ENCODE results near the gene JOSD2. TPM values are rescaled to one million over a fixed set of nuclear protein-coding genes. Genes with fewer than 3 reads are reported as not detected.
"Not testable (repeated sequence)": the region's sequence is repeated elsewhere in the genome, so short reads cannot be mapped to it uniquely, and the experiment has no call there.

The JOSD2 gene
- total and polyA plus RNA-seq, 2 donors (not counting 3 experiments of a cell fraction or from before 2014, with no cell fraction given) = 37.4 to 62.8 TPM

DNA sequence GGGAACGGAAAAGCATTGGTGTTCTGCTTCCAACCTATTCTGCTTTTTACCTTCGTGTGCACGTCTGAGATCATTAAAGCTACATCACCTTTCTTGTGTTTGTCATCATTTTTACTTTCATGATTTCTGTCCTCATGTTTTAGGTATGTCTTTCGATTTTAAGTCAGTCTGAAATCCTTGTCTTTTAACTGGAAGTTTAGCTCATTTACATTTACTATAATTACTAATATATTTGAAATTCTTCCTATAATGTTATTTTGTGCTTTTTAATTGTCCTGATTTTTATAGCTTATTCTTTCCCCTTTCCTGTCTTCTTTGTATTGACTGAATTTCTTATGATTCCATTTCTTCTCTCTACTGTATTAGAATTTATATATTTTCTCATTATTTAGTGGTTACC is 22.0 kb upstream of the JOSD2 start:
- TF ChIP-seq FOS (IDR thresholded peaks at IDR 0.05; ENCODE audit: borderline replicate concordance, insufficient read depth, low read length) = no peak
- TF ChIP-seq GATA2 (IDR thresholded peaks at IDR 0.05; ENCODE audit: insufficient read depth, insufficient read length, low read depth, low read length) = no peak
- no peaks in the 10 kb centered on the region for H3K9me3 ChIP-seq (replicated peaks; ENCODE audit: control insufficient read depth, insufficient read depth, low read length)
- no peak overlapping the region for H3K4me2 ChIP-seq (ENCODE audit: insufficient read depth, low read length)
- H3K27me3 ChIP-seq (ENCODE audit: control insufficient read depth in 2 of 2, insufficient read depth in 2 of 2, low read length in 2 of 2) = peaks cover 0 to 2% of the 10 kb centered on the region in 2 experiments
- FAIRE-seq (no peak), DNase-seq (ENCODE audit: low read depth, low spot score) (no peak)
- H3K79me2 ChIP-seq (ENCODE audit: control insufficient read depth, insufficient read depth, low read length) = no peaks in the 10 kb centered on the region
- H3K4me3 ChIP-seq (replicated peaks in 1 of 3; ENCODE audit: insufficient read depth in 1 of 3, low read depth in 1 of 3, low read length in 3 of 3) = no peak overlapping the region
- H4K20me1 ChIP-seq (replicated peaks; ENCODE audit: control insufficient read depth, extremely low read depth, insufficient read depth, low read length) = no peaks in the 10 kb centered on the region
- no peak overlapping the region for H2AFZ ChIP-seq (ENCODE audit: low read depth, low read length)
- H3K27ac ChIP-seq (ENCODE audit: insufficient read depth, low read depth, low read length) = no peak overlapping the region
- ChIA-PET POLR2A (no interaction called here), CTCF (interaction anchor here (1.0 to 1.8 kb wide), 2 partner anchors 23 to 389 kb away, joined by 3 to 5 read pairs; no protein-coding TSS in a partner anchor)
- H3K9ac ChIP-seq (replicated peaks; ENCODE audit: extremely low read depth, insufficient read depth, low read length) = no peak overlapping the region
- intact Hi-C loops (cut with micrococcal nuclease) (no loop called here), dilution Hi-C loops (cut with MboI; ENCODE audit: extremely low pct_ligation_motif_present, low sequenced_read_pairs) (no loop called here)
- no TSS peak for BruUV-seq (replicated peaks)
- H3K36me3 ChIP-seq (ENCODE audit: control insufficient read depth in 2 of 2, extremely low read depth in 1 of 2, insufficient read depth in 2 of 2, low read length in 2 of 2) = no peaks in the 10 kb centered on the region
- no peaks in the 10 kb centered on the region for H3K9me1 ChIP-seq (replicated peaks; ENCODE audit: control insufficient read depth, extremely low read depth, insufficient read depth, low read length)
- no peaks in the 10 kb centered on the region for H3K4me1 ChIP-seq (ENCODE audit: control insufficient read depth, extremely low read depth, insufficient read depth, low read length)

GRCh38 chr19:50531171-50531612 is 20.2 kb upstream of the JOSD2 start:
- TF ChIP-seq POLR2AphosphoS5 (IDR thresholded peaks at IDR 0.05; ENCODE audit: insufficient read depth, low read depth, low read length) = no peak
- TF ChIP-seq CTCF (IDR thresholded peaks at IDR 0.05; ENCODE audit: extremely low read depth in 1 of 2, insufficient read depth in 1 of 2, low read depth in 1 of 2, low read length in 2 of 2) = no peak
- TF ChIP-seq JUN (IDR thresholded peaks at IDR 0.05; ENCODE audit: borderline replicate concordance, insufficient read depth, insufficient read length, low read depth) = no peak
- TF ChIP-seq GATA2 (IDR thresholded peaks at IDR 0.05; ENCODE audit: insufficient read depth, insufficient read length, low read depth, low read length) = no peak
- no peak for TF ChIP-seq EZH2 (IDR thresholded peaks at IDR 0.05; ENCODE audit: borderline replicate concordance, low read depth, low read length, severe bottlenecking)
- TF ChIP-seq POLR2A (IDR thresholded peaks at IDR 0.05; ENCODE audit: low read depth, low read length) = no peak
- no peak for TF ChIP-seq FOS (IDR thresholded peaks at IDR 0.05; ENCODE audit: borderline replicate concordance, insufficient read depth, low read length)
- no peak for TF ChIP-seq MYC (IDR thresholded peaks at IDR 0.05; ENCODE audit: low read depth, low read length)
- H3K9me1 ChIP-seq (replicated peaks; ENCODE audit: control insufficient read depth, extremely low read depth, insufficient read depth, low read length) = no peaks in the 10 kb centered on the region
- H3K4me3 ChIP-seq (replicated peaks in 1 of 3; ENCODE audit: insufficient read depth in 1 of 3, low read depth in 1 of 3, low read length in 3 of 3) = no peak overlapping the region
- dilution Hi-C loops (cut with MboI; ENCODE audit: extremely low pct_ligation_motif_present, low sequenced_read_pairs) (no loop called here), intact Hi-C loops (cut with micrococcal nuclease) (no loop called here)
- DNase-seq (ENCODE audit: low read depth, low spot score) = no peak
- H3K27ac ChIP-seq (ENCODE audit: insufficient read depth, low read depth, low read length) = no peak overlapping the region
- H3K9me3 ChIP-seq (replicated peaks; ENCODE audit: control insufficient read depth, insufficient read depth, low read length) = no peaks in the 10 kb centered on the region
- no peak overlapping the region for H3K9ac ChIP-seq (replicated peaks; ENCODE audit: extremely low read depth, insufficient read depth, low read length)
- no peak overlapping the region for H2AFZ ChIP-seq (ENCODE audit: low read depth, low read length)
- ChIA-PET CTCF (no interaction called here), POLR2A (no interaction called here)
- no peaks in the 10 kb centered on the region for H3K36me3 ChIP-seq (ENCODE audit: control insufficient read depth in 2 of 2, extremely low read depth in 1 of 2, insufficient read depth in 2 of 2, low read length in 2 of 2)
- H3K4me1 ChIP-seq (ENCODE audit: control insufficient read depth, extremely low read depth, insufficient read depth, low read length) = no peaks in the 10 kb centered on the region
- H3K27me3 ChIP-seq (ENCODE audit: control insufficient read depth in 2 of 2, insufficient read depth in 2 of 2, low read length in 2 of 2) = peaks cover 0 to 2% of the 10 kb centered on the region in 2 experiments
- FAIRE-seq = no peak
- no peaks in the 10 kb centered on the region for H3K79me2 ChIP-seq (ENCODE audit: control insufficient read depth, insufficient read depth, low read length)
- no peaks in the 10 kb centered on the region for H4K20me1 ChIP-seq (replicated peaks; ENCODE audit: control insufficient read depth, extremely low read depth, insufficient read depth, low read length)
- H3K4me2 ChIP-seq (ENCODE audit: insufficient read depth, low read length) = no peak overlapping the region
- no TSS peak for BruUV-seq (replicated peaks)

GRCh38 chr19:50528052-50528451 is 17.1 kb upstream of the JOSD2 start:
- intact Hi-C loops (cut with micrococcal nuclease); H3K79me2 ChIP-seq (ENCODE audit: control insufficient read depth, insufficient read depth, low read length); dilution Hi-C loops (cut with MboI; ENCODE audit: extremely low pct_ligation_motif_present, low sequenced_read_pairs); H3K27me3 ChIP-seq (ENCODE audit: control insufficient read depth in 2 of 2, insufficient read depth in 2 of 2, low read length in 2 of 2); DNase-seq (ENCODE audit: low read depth, low spot score); H3K9me3 ChIP-seq (replicated peaks; ENCODE audit: control insufficient read depth, insufficient read depth, low read length); BruUV-seq (replicated peaks); H3K9ac ChIP-seq (replicated peaks; ENCODE audit: extremely low read depth, insufficient read depth, low read length); H2AFZ ChIP-seq (ENCODE audit: low read depth, low read length); H3K4me2 ChIP-seq (ENCODE audit: insufficient read depth, low read length); H3K4me3 ChIP-seq (replicated peaks in 1 of 3; ENCODE audit: insufficient read depth in 1 of 3, low read depth in 1 of 3, low read length in 3 of 3); POLR2A ChIA-PET; FAIRE-seq; H4K20me1 ChIP-seq (replicated peaks; ENCODE audit: control insufficient read depth, extremely low read depth, insufficient read depth, low read length); H3K9me1 ChIP-seq (replicated peaks; ENCODE audit: control insufficient read depth, extremely low read depth, insufficient read depth, low read length); H3K27ac ChIP-seq (ENCODE audit: insufficient read depth, low read depth, low read length); H3K36me3 ChIP-seq (ENCODE audit: control insufficient read depth in 2 of 2, extremely low read depth in 1 of 2, insufficient read depth in 2 of 2, low read length in 2 of 2); H3K4me1 ChIP-seq (ENCODE audit: control insufficient read depth, extremely low read depth, insufficient read depth, low read length): not testable (repeated sequence)
- CTCF ChIA-PET = interaction anchor here (0.6 to 1.7 kb wide), 3 partner anchors 10 to 387 kb away, joined by 3 to 13 read pairs (median 3); no protein-coding TSS in a partner anchor

Measured in endothelial cell of umbilical vein (primary cell).